GM18505 (cell line): ENCODE results near the gene ASPSCR1.

Source experiments
- ATAC-seq: cut with Tn5 transposase; IDR thresholded peaks from one replicate; pipeline ENCODE4 v1.9.1; 2021; ENCODE audit not compliant: unreplicated experiment
- POLR2A ChIP-seq: IDR thresholded peaks from 4 replicates; pipeline ENCODE4 v1.6.1; 2011; ENCODE audit warnings: borderline replicate concordance; ENCODE audit not compliant: insufficient read depth, insufficient read length; ENCODE audit errors: extremely low read depth

Gene ASPSCR1

DNA sequence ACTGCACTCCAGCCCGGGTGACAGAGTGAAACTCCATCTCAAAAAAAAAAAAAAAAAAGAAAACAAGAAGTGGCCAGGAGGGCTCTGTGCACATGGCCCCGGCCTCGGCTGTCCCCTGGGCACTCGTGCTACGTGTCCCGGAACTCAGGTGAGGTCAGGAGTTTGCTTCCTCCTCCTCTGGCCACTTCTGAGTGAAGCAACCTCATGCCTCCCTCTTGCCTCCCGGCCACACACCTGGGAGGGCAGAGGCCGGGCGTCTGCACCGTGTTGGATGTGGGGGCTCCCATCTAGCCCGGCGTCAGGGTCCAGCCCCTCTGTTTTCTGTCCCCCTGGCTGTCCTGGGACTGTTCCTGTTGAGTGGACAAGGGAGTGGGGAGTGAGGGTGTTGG is 22.2 kb downstream of the ASPSCR1 start:
- TF ChIP-seq POLR2A = no peak
- no peak for ATAC-seq

DNA sequence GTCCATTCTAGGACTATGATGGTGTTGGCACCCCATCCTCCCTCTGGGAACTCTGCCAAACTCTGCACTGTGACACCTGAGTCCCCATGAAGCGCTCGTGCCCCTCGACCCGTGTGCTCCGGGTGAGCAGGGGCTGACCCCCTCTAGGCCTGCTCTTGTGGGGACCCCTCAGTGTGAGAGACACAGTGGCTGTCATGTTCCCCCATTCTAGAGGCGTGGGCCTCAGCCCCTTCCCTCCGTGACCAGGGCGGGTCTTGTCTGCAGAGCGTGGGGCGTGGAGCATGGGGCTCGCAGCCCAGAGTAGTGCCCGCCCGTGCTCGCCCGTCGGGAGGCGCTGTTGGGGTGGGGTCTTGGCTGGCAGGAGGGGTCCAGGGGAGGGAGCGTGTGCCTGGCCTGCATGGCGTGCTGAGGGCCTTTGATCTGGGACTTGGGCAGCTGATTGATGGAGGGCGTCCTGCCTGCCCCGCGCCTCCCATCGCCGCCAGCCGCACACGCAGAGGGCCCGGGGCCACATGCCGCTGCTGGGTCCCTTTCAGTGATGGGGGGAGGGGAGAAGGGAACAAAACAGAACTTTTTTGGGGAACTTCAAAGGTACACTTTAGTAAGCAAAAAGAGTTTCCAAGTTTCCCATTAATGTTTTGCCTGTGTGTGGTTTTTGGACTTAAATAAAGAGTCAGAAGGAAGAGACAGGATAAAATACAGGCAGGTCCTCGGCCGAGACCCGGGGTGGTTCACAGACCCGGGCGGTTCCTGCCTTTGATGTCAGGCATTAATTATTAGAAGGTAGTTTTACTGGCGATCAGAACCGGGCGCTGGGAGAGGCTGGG is 22.8 kb downstream of the ASPSCR1 start:
- ATAC-seq = no peak
- TF ChIP-seq POLR2A = no peak

DNA sequence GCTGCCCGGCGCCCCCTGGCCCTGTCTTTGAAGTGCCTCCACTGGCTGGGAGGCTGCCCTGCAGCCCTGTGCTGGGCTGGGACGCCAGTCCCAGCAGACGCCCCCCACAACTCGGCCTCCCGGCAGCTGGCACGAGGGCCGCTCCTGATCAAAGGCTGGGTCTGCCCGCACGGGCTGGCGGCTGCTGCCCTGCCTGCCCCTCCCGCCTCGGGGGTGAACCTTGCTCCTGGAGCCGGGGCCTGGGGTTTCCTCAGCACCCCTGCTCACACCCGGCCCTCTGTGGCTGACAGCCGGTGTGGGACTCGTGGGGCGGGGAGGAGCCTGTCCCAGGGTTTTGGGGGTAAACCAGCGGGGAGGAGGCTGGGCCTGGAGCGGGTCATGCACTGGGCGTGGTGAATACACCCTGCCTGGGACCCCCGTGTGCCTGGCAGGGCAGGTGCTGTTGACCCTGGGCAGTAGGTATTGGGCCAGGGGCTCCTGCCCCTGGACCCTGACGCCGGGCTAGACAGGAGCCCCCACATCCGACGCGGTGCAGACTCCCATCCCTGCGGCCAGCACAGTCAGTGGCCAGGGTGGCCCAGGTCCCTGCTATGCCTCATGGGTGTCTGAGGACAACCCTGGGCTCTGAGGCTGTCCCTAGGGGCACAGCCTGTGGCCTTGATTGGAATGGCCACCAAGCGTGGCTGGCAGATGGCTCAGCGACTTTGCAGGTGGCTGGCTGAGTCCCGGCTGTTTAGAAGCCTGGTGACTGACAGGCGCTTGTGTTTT is 23.6 kb downstream of the ASPSCR1 start:
- no peak for TF ChIP-seq POLR2A
- no peak for ATAC-seq

DNA sequence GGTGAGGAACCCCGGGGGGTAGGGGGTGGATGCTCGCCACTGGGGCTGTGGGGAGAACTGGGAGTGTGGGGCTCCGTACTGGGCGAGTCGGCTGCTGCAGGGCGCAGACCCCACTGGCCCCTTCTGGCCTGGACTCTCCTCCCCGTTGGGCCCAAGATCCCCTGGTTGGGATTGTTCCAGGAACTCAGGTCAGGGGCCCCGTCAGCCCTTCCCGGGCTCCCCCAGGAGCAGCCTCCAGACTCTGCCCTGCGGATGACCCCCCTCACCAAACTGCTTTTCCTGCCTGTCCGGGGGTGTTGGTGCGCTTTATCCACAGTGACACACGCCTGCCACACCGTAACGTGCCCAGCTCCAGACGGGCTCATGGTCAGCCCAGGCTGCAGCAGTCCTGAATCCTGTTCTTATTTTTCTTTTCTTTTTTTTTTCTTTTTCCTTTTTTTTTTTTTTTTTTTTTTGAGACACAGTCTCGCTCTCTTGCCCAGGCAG is 24.2 kb downstream of the ASPSCR1 start:
- ATAC-seq = no peak
- TF ChIP-seq POLR2A = no peak

DNA sequence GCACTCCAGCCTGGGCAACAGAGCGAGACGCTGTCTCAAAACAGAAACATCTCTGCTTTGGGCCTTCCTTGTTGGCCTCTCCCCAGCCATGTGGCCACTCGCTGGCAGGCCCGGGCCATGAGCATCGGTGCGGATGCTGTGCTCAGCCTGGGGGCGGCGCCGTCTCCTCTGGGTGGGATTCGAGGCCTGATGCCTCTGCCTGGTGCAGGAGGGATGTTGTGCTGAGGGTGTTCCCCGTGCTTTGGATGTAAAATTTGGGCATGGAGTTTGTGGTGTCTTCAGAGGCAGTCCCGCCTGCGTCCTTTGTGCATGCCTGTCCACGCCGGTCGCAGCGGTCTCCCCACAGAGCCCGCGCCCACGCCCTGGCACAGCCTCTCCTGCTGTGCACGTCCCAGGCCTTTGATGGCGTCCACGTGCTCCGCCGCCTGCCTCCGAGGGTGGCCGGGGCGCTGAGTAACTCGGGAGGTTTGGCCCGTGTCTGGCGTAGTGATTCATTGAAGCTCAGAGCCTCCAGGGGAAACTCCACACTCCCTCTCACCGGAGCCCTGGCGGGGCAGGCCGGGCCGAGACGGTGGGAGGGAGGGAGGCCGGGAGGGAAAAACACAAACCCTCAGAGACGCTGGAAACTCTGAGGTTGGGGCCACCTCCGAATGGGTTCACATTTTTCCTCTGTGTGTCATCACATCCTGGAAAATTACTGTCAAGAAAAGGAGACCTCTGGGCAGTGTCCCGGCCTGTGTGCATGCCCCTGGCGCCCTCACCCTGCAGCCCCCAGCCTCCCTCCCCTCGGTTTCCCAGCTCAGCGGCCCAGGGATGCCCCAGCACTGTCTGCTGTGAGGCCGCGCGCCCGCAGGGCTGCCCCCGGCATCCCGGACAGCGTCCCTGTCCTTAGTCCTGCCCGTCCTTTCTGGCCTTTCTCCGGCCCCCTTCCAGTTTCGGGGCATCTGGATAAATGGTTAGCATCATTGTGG is 26.3 kb downstream of the ASPSCR1 start:
- ATAC-seq = no peak

DNA sequence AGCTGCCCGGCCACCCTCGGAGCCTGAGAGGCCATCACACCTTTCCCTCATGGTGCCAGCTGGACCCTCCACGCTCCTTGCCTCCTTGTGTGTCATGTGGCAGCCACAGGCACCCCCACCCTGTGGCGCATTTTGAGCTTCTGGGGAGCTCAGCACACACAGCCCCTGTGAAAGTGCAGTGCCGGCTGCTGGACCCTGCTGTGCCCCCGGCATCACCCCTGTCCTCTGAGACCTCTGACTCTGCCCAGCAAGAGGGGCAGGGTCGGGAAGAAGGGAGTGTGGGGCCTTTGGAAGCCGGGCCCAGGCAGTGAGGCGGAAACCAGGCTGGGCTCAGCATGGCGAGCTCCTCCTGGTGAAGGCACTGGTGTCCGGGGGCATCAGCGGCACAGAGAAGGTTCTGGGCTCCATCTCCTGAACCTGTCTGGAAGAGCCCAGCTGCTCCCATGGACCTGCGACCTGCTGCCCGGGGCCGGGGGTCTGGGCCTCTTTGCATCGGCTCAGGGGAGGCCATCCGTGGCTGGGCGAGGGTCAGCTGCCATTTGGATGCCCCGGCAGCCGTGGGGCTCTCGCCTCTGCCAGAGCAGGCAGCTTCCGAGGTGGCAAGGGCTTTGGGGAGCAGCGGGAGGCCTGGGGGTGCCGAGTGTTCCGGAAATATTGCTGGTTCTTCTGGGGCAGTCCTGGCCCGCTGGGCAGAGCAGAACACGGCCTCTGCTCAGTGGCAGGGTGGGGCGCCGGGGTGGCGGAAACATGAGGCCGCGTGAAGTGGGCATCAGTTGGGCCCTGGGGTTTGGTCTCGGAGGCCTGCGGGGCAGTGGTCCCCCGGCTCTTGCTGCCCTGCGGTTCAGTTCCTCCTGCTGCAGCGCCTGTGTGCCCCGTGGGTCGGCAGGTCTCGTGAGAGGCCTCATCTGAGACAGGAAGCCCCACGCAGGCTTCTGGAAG is 27.4 kb downstream of the ASPSCR1 start:
- TF ChIP-seq POLR2A = no peak
- ATAC-seq = no peak

More for the DNA sequence above, 26.3 kb downstream of the ASPSCR1 start:
- no peak for TF ChIP-seq POLR2A

DNA sequence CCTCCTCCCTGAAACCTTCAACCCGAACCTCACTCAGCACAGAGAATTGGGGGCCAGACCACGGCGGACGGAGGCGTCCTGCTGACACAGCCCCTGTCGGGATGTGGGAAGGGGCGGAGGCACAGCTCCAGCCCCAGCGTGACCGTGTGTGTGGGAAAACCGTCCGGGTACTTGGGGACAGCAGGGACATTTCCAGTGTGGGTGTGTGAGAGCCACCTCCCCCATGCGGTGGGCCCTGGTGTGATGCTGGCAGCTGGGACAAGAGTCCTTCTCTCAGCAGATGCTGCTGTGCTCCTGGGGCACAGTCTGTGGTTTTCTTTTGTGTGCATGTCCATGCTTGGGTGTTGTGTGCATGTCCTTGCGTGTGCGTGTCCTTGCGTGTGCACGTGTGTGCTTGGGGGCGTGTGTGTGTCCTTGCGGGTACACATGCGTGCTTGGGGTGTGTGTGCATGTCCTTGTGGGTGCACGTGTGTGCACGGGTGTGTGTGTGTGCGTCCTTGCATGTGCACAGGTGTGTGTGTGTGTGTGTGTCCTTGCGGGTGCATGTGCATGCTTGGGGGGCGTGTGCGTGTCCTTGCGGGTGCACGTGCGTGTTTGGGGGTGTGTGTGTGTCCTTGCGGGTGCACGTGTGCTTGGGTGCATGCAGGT is 28.4 kb downstream of the ASPSCR1 start:
- ATAC-seq = no peak
- no peak for TF ChIP-seq POLR2A

DNA sequence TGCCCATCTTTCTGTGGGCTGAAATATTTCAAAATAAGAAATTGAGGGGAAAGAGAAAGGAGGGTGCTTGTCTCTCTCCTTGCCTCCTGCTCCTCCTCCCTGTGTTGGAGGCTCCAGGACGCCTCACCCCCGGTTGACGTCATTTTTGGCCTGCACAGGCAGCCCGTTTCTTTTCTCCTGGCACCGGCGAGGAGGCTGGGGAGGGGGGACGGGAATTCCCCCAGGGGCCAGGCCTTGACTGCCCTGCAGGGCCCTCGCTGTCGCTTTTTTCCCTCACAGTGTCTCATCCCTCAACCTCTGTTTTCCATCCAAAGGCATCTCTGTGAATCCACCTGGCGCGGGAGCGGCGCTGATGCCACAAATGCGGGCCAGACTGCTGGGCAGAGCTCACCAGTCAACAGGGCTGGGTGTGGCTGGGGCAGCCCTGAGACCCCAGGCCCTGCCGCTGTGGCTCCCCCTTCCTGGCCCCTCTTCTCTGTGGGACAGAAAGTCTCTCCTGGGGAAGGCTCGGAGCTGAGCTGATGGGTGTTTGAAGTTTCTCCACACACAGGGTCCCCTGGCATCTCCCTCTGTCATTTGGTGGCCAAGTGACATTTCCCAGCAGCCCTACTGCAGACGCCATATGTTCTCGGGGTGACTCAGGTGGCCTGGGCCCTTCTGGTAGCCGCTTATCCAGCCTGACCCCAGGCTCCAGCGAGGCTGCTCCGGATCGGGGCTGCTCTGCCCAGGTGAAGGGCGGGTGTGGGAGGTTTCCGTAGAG is 29.2 kb downstream of the ASPSCR1 start:
- no peak for TF ChIP-seq POLR2A
- no peak for ATAC-seq

DNA sequence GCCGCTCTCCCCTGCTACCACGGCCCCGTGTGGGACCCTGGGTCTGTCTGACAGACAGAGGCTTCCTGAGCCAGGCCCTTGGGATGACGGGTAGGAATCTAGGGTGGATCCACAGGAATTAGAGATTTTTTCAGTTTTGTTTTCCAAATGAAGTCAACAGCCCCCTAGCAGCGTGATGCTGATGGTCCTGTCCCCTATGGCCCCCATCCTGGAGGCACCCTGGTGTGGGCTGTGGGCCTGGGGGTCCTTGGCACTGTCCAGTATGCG is 29.7 kb downstream of the ASPSCR1 start:
- no peak for TF ChIP-seq POLR2A
- no peak for ATAC-seq

DNA sequence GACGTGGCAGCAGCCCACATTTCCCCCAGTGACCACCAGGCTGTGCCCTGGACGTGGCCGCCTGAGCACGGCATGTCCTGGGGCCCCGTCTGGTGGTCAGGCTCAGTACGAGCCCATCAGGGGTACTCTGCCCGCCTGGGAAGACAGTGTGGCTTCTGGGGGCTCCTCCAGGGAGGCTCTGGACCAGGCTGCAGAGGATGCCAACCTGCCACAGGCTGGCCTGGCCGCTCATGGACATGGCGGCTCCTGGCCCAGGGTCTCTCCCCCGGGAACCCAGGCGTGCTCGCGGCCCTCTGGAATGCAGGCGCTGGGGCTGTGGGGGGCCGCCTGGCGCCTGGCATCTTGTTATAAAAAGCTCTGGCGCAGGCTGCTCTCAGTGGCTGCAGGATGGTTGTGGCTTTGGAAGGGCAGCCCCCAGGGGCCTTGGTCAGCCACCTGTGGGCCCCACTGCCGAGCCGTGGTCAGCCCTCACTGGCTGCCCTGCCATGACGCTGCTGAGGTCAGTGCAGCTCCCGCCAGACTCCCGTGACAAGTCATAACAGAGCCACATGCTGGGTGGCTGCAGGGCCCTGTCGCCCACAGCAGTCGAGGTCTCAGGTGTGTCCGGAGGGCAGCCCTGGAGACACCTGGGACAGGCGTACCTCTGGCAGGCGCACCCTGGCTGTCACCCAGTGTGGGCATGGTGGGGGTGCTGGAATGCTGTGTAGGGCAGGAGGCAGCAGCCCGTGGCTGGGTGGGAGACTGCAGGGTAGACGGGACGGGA is 30.2 kb downstream of the ASPSCR1 start:
- ATAC-seq = no peak
- TF ChIP-seq POLR2A = no peak
